ENCODE measurements around the gene C1QTNF8.

C1QTNF8 gene

GRCh38 chr16:1109648-1110047 lies 13.6 kb upstream of the C1QTNF8 start:
- DNase-seq (ENCODE audit: low spot score), result no peak

GRCh38 chr16:1108299-1109252 lies 12.5 kb upstream of the C1QTNF8 start:
- DNase-seq (ENCODE audit: low spot score), result no peak

- DNase-seq (ENCODE audit: low spot score), result no peak
These were observed 11.7 kb upstream of the C1QTNF8 start for GRCh38 chr16:1107731-1108130.

GRCh38 chr16:1107141-1107540 lies 11.1 kb upstream of the C1QTNF8 start:
- DNase-seq (ENCODE audit: low spot score), result no peak

GRCh38 chr16:1106659-1107058 lies 10.6 kb upstream of the C1QTNF8 start:
- no peak for DNase-seq (ENCODE audit: low spot score)

- DNase-seq (ENCODE audit: low spot score), result peak; percentile 93
These were observed 10.0 kb upstream of the C1QTNF8 start for GRCh38 chr16:1105888-1106620.

GRCh38 chr16:1103636-1103980 lies 7.6 kb upstream of the C1QTNF8 start:
- no peak for DNase-seq (ENCODE audit: low spot score)

GRCh38 chr16:1102921-1103635 lies 7.0 kb upstream of the C1QTNF8 start:
- peak; percentile 90 for DNase-seq (ENCODE audit: low spot score)

GRCh38 chr16:1102333-1102700 lies 6.3 kb upstream of the C1QTNF8 start:
- no peak for DNase-seq (ENCODE audit: low spot score)

GRCh38 chr16:1101573-1102332 lies 5.7 kb upstream of the C1QTNF8 start:
- DNase-seq (ENCODE audit: low spot score), result no peak

- DNase-seq (ENCODE audit: low spot score), result no peak
These were observed 5.1 kb upstream of the C1QTNF8 start for GRCh38 chr16:1101133-1101532.

- no peak for DNase-seq (ENCODE audit: low spot score)
These were observed 4.2 kb upstream of the C1QTNF8 start for GRCh38 chr16:1100084-1100800.

GRCh38 chr16:1099189-1100083 lies 3.4 kb upstream of the C1QTNF8 start:
- no peak for DNase-seq (ENCODE audit: low spot score)

- no peak for DNase-seq (ENCODE audit: low spot score)
These were observed 2.4 kb upstream of the C1QTNF8 start for GRCh38 chr16:1098266-1098991.

- DNase-seq (ENCODE audit: low spot score), result no peak
These were observed 1.8 kb upstream of the C1QTNF8 start for GRCh38 chr16:1097800-1098199.

- no peak for DNase-seq (ENCODE audit: low spot score)
These were observed 1.1 kb upstream of the C1QTNF8 start for GRCh38 chr16:1097156-1097555.

- DNase-seq (ENCODE audit: low spot score), result no peak
These were observed 435 bp downstream of the C1QTNF8 start for GRCh38 chr16:1095450-1096168.

GRCh38 chr16:1094601-1095449 lies 1.2 kb downstream of the C1QTNF8 start:
- no peak for DNase-seq (ENCODE audit: low spot score)

All from D341Med (cell line).